CD1c-positive myeloid dendritic cell (primary cell): ENCODE data around the gene PIKFYVE.
"Not testable (repeated sequence)": the region's sequence is repeated elsewhere in the genome, so short reads cannot be mapped to it uniquely, and the experiment has no call there.

ENCODE experiments used
- DNase-seq: peaks from one replicate; pipeline ENCODE4 v3.0.0-alpha.2; 2016; ENCODE audit errors: extremely low spot score

The PIKFYVE gene

GRCh38 chr2:208254118-208254870, 11.8 kb upstream of the PIKFYVE start:
- DNase-seq = peak; percentile 80

GRCh38 chr2:208254871-208255556, 11.0 kb upstream of the PIKFYVE start, which contains the start of gene IDH1:
TSS of gene IDH1 (minus strand) at chr2:208255071. CDS start at chr2:208251551, 3,520 bp downstream.
- DNase-seq = peak; percentile 97

- DNase-seq = no peak
Measured at GRCh38 chr2:208255557-208256106, 10.4 kb upstream of the PIKFYVE start.

- no peak for DNase-seq
Measured at GRCh38 chr2:208256192-208256782, 9.8 kb upstream of the PIKFYVE start.

- DNase-seq = not testable (repeated sequence)
Measured at GRCh38 chr2:208256849-208257813, 8.9 kb upstream of the PIKFYVE start.

- peak; percentile 33 for DNase-seq
Measured at GRCh38 chr2:208265371-208265800, 669 bp upstream of the PIKFYVE start.

GRCh38 chr2:208266553-208266893, 468 bp downstream of the PIKFYVE start:
- DNase-seq = peak; percentile 20

- DNase-seq = no peak
Measured at GRCh38 chr2:208266936-208267335, 881 bp downstream of the PIKFYVE start.

GRCh38 chr2:208267526-208267925, 1.5 kb downstream of the PIKFYVE start:
- not testable (repeated sequence) for DNase-seq

GRCh38 chr2:208268156-208268952, 2.3 kb downstream of the PIKFYVE start:
- DNase-seq = peak; percentile 18

- DNase-seq = peak; percentile 24
Measured at GRCh38 chr2:208269091-208269490, 3.0 kb downstream of the PIKFYVE start.

- no peak for DNase-seq
Measured at GRCh38 chr2:208274748-208275147, 8.7 kb downstream of the PIKFYVE start.

- no peak for DNase-seq
Measured at GRCh38 chr2:208278549-208278948, 12.5 kb downstream of the PIKFYVE start.

GRCh38 chr2:208279236-208279635, 13.2 kb downstream of the PIKFYVE start:
- DNase-seq = no peak

- DNase-seq = no peak
Measured at GRCh38 chr2:208280234-208280633, 14.2 kb downstream of the PIKFYVE start.

- DNase-seq = no peak
Measured at GRCh38 chr2:208280933-208281332, 14.9 kb downstream of the PIKFYVE start.

GRCh38 chr2:208285853-208286252, 19.8 kb downstream of the PIKFYVE start:
- DNase-seq = peak; percentile 14

GRCh38 chr2:208294482-208295024, 28.5 kb downstream of the PIKFYVE start:
- DNase-seq = peak; percentile 24

- no peak for DNase-seq
Measured at GRCh38 chr2:208295834-208296233, 29.8 kb downstream of the PIKFYVE start.

GRCh38 chr2:208296610-208297009, 30.6 kb downstream of the PIKFYVE start:
- no peak for DNase-seq
